HG03139 (cell line): ENCODE results near the gene KIF1C.
A peak's percentile ranks its signal among the peaks of the same experiment; 100 is the strongest.
"Not testable (repeated sequence)": the region's sequence is repeated elsewhere in the genome, so short reads cannot be mapped to it uniquely, and the experiment has no call there.

Source experiments
- ATAC-seq: cut with Tn5 transposase; IDR thresholded peaks from one replicate; pipeline ENCODE4 v1.9.1; 2021; ENCODE audit not compliant: unreplicated experiment

The KIF1C gene

GRCh38 chr17:4999430-5000093 is 1.8 kb downstream of the KIF1C start:
- ATAC-seq, result no peak

- ATAC-seq, result no peak
Measured at GRCh38 chr17:5000237-5000639, 2.5 kb downstream of the KIF1C start.

GRCh38 chr17:5002121-5002788 is 4.5 kb downstream of the KIF1C start:
- ATAC-seq, result no peak

- ATAC-seq, result no peak
Measured at GRCh38 chr17:5003214-5003867, 5.6 kb downstream of the KIF1C start.

- no peak for ATAC-seq
Measured at GRCh38 chr17:5011928-5012327, 14.2 kb downstream of the KIF1C start.

GRCh38 chr17:5014357-5014756 is 16.6 kb downstream of the KIF1C start:
- ATAC-seq, result no peak

GRCh38 chr17:5019475-5019956 is 21.8 kb downstream of the KIF1C start:
- no peak for ATAC-seq

- ATAC-seq, result no peak
Measured at GRCh38 chr17:5020502-5021023, 22.8 kb downstream of the KIF1C start.

- no peak for ATAC-seq
Measured at GRCh38 chr17:5022171-5022711, 24.5 kb downstream of the KIF1C start.

- ATAC-seq, result no peak
Measured at GRCh38 chr17:5023588-5024147, 25.9 kb downstream of the KIF1C start.

- ATAC-seq, result no peak
Measured at GRCh38 chr17:5024604-5025003, 26.9 kb downstream of the KIF1C start.

- no peak for ATAC-seq
Measured at GRCh38 chr17:5027299-5027698, 29.5 kb downstream of the KIF1C start.

GRCh38 chr17:5027916-5028315 is 30.2 kb downstream of the KIF1C start:
- ATAC-seq, result no peak

- not testable (repeated sequence) for ATAC-seq
Measured at GRCh38 chr17:5030168-5030567, 32.4 kb downstream of the KIF1C start.

GRCh38 chr17:5031365-5032082 is 33.8 kb downstream of the KIF1C start:
- peak; percentile 67 for ATAC-seq

GRCh38 chr17:5032865-5033264 is 35.1 kb downstream of the KIF1C start:
- ATAC-seq, result no peak

GRCh38 chr17:5033352-5034015 is 35.7 kb downstream of the KIF1C start:
- ATAC-seq, result no peak

- ATAC-seq, result no peak
Measured at GRCh38 chr17:5034063-5034462, 36.3 kb downstream of the KIF1C start.

- ATAC-seq, result no peak
Measured at GRCh38 chr17:5034651-5035050, 36.9 kb downstream of the KIF1C start.

GRCh38 chr17:5035315-5035714 is 37.6 kb downstream of the KIF1C start, which contains the start of gene SLC52A1:
Gene SLC52A1 (minus strand): TSS chr17:5035426. CDS start chr17:5034606, 820 bp downstream.
- no peak for ATAC-seq
